ENCODE data around the gene ATP8B1. TPM values are rescaled to one million over a fixed set of nuclear protein-coding genes. Genes with fewer than 3 reads are reported as not detected.

The ATP8B1 gene
- total RNA-seq, 2 experiments from 2014 or later: not detected

DNA sequence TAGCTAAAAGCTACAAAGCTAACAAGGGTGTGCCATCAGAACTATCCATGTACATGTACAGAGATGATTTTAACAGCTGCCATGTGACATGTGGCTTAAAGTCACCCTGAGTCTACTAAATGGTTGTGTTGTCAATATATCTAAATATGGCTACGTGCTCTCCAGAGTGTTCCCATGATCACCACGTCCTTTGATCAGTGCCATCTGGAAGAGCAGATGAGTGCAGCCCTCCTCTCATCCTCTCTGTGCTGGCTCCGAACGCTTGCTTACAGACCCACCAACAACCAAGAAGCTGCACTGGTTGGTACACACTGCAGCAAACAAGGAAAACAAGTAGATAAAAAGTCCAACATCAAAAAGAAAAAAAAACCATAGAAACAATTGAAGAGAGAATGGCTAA lies 92.9 kb downstream of the ATP8B1 start:
- Mint-ChIP-seq H3K36me3 (ENCODE audit: low read depth) (peaks cover 52% of the 10 kb centered on the region), H3K27me3 (no peaks in the 10 kb centered on the region), H3K27ac (no peak overlapping the region), H3K4me3 (no peak overlapping the region), H3K4me1 (ENCODE audit: low read depth) (no peaks in the 10 kb centered on the region), H3K9me3 (peaks cover 14% of the 10 kb centered on the region)
- Histone ChIP-seq H3K4me1 (ENCODE audit: insufficient read depth, low read length) (no peaks in the 10 kb centered on the region), H3K27me3 (ENCODE audit: control insufficient read depth in 1 of 2, insufficient read depth in 2 of 2, low read length in 2 of 2) (no peaks in the 10 kb centered on the region), H3K27ac (ENCODE audit: low read depth in 1 of 2, low read length in 2 of 2) (no peak overlapping the region), H3K9me3 (ENCODE audit: control insufficient read depth in 1 of 2, insufficient read depth in 1 of 2, low read length in 2 of 2) (peaks cover 14 to 52% of the 10 kb centered on the region in 2 experiments), H3K4me3 (ENCODE audit: low read length) (no peak overlapping the region), H3K36me3 (ENCODE audit: insufficient read depth, low read length) (no peaks in the 10 kb centered on the region)
- CTCF ChIA-PET: no interaction called here
- no peak for DNase-seq
- intact Hi-C loops (cut with DNase I, micrococcal nuclease): no loop called here
- POLR2A ChIA-PET: no interaction called here
- TF ChIP-seq, protein P1, sequence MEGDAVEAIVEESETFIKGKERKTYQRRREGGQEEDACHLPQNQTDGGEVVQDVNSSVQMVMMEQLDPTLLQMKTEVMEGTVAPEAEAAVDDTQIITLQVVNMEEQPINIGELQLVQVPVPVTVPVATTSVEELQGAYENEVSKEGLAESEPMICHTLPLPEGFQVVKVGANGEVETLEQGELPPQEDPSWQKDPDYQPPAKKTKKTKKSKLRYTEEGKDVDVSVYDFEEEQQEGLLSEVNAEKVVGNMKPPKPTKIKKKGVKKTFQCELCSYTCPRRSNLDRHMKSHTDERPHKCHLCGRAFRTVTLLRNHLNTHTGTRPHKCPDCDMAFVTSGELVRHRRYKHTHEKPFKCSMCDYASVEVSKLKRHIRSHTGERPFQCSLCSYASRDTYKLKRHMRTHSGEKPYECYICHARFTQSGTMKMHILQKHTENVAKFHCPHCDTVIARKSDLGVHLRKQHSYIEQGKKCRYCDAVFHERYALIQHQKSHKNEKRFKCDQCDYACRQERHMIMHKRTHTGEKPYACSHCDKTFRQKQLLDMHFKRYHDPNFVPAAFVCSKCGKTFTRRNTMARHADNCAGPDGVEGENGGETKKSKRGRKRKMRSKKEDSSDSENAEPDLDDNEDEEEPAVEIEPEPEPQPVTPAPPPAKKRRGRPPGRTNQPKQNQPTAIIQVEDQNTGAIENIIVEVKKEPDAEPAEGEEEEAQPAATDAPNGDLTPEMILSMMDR (IDR thresholded peaks at IDR 0.05): no peak
- ATAC-seq (ENCODE audit: poor library complexity): no peak

DNA sequence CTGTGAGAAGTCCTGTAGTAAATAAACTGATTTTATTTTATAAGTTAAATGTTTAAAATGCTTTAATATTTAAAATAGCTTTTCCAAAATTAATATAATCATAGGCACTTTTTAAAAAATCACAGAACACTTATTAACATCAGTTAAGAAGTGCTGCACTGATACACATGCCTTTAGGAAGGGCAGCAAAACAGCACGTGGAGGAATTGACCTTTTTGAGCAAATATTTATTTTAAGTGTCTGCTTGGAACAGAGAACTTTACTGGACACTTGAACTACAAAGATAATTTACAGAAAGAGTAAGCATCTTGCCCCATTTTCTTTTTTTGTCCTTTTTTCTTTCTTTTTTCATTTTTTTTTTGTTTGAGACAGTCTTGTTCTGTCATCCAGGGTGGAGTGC lies 93.8 kb downstream of the ATP8B1 start:
- H3K4me1 Mint-ChIP-seq (ENCODE audit: low read depth): no peaks in the 10 kb centered on the region
- ATAC-seq (ENCODE audit: poor library complexity): no peak
- TF ChIP-seq, protein P1 (IDR thresholded peaks at IDR 0.05): no peak
- Histone ChIP-seq H3K9me3 (ENCODE audit: control insufficient read depth in 1 of 2, insufficient read depth in 1 of 2, low read length in 2 of 2) (peaks cover 5 to 50% of the 10 kb centered on the region in 2 experiments), H3K4me1 (ENCODE audit: insufficient read depth, low read length) (no peaks in the 10 kb centered on the region), H3K4me3 (ENCODE audit: low read length) (no peak overlapping the region), H3K27me3 (ENCODE audit: control insufficient read depth in 1 of 2, insufficient read depth in 2 of 2, low read length in 2 of 2) (no peaks in the 10 kb centered on the region), H3K27ac (ENCODE audit: low read depth in 1 of 2, low read length in 2 of 2) (no peak overlapping the region), H3K36me3 (ENCODE audit: insufficient read depth, low read length) (no peaks in the 10 kb centered on the region)
- H3K4me3 Mint-ChIP-seq: no peak overlapping the region
- POLR2A ChIA-PET: no interaction called here
- no peak overlapping the region for H3K27ac Mint-ChIP-seq
- DNase-seq: no peak
- no peaks in the 10 kb centered on the region for H3K27me3 Mint-ChIP-seq
- CTCF ChIA-PET: no interaction called here
- H3K36me3 Mint-ChIP-seq (ENCODE audit: low read depth): peaks cover 52% of the 10 kb centered on the region
- peaks cover 14% of the 10 kb centered on the region for H3K9me3 Mint-ChIP-seq
- intact Hi-C loops (cut with DNase I, micrococcal nuclease): no loop called here

DNA sequence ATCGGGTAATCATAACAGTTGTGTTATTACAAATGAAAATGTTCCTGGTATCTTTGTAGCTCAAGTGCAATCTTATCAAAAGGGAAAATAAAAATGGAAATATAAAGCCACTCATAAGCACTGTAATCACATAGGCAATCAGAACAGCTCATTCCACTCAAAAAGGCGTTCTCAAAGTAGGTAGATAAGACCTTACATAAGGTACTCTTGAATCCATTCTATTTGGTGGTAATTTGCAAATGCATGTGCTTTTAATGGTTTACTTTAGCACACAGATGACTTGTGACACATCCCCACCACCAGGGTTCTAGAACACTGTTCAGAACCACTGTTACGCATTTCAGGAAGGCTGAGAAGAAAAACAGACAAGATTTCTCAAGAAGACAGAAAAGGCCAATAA lies 94.8 kb downstream of the ATP8B1 start:
- Mint-ChIP-seq H3K36me3 (ENCODE audit: low read depth) (peaks cover 49% of the 10 kb centered on the region), H3K27me3 (no peaks in the 10 kb centered on the region), H3K9me3 (peaks cover 16% of the 10 kb centered on the region), H3K4me1 (ENCODE audit: low read depth) (no peaks in the 10 kb centered on the region), H3K27ac (no peak overlapping the region), H3K4me3 (no peak overlapping the region)
- ChIA-PET POLR2A (no interaction called here), CTCF (no interaction called here)
- TF ChIP-seq, protein P1 (IDR thresholded peaks at IDR 0.05): no peak
- no peaks in the 10 kb centered on the region for H3K4me1 ChIP-seq (ENCODE audit: insufficient read depth, low read length)
- no peak overlapping the region for H3K27ac ChIP-seq (ENCODE audit: low read depth in 1 of 2, low read length in 2 of 2)
- H3K36me3 ChIP-seq (ENCODE audit: insufficient read depth, low read length): no peaks in the 10 kb centered on the region
- intact Hi-C loops (cut with DNase I, micrococcal nuclease): no loop called here
- H3K27me3 ChIP-seq (ENCODE audit: control insufficient read depth in 1 of 2, insufficient read depth in 2 of 2, low read length in 2 of 2): no peaks in the 10 kb centered on the region
- ATAC-seq (ENCODE audit: poor library complexity) (no peak), DNase-seq (no peak)
- H3K9me3 ChIP-seq (ENCODE audit: control insufficient read depth in 1 of 2, insufficient read depth in 1 of 2, low read length in 2 of 2): peaks cover 0 to 41% of the 10 kb centered on the region in 2 experiments
- no peak overlapping the region for H3K4me3 ChIP-seq (ENCODE audit: low read length)
